GM12873 (cell line): ENCODE measurements around the gene ZNF267.

ENCODE experiments used
- TF ChIP-seq, protein P1 (sequence below): IDR thresholded peaks from 2 replicates; pipeline ENCODE4 v1.5.1; 2012; ENCODE audit warnings: low read depth, mild to moderate bottlenecking, moderate library complexity, low read length, control low read depth; ENCODE audit not compliant: insufficient read depth; ENCODE audit errors: missing control alignments

Gene ZNF267

DNA sequence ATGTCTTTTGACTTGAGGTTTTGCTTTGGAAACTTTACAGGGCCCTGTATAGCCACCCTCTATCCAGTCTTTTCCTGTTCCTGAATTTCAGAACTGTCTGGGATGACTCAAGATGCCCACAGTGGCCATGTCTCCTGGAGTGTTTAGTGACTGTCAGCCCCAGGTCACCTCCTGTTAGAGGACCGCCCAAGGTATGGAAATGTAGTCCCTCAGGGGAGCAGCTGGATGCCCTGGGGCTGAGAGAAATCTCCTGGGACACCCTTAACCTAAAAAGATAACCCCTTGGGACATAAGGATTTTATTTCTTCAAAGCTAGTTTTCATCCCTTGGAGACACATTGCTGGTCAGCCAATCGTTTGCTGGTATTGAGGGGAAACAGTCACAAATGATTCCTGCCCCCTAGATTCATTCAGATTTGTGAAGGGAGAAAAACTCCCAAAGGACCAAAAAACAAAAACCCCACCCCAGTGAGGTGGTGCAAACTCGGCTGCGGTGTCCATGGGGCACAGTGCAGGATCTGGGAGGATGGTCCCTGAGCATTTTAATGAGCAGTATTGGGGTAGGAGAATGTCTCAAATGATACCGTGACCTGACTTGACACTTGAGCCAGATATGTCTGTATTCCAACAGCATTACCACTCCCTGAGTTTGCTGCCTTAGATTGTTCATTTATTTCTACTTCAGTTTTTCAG lies 1.7 kb downstream of the ZNF267 start:
- TF ChIP-seq, protein P1, sequence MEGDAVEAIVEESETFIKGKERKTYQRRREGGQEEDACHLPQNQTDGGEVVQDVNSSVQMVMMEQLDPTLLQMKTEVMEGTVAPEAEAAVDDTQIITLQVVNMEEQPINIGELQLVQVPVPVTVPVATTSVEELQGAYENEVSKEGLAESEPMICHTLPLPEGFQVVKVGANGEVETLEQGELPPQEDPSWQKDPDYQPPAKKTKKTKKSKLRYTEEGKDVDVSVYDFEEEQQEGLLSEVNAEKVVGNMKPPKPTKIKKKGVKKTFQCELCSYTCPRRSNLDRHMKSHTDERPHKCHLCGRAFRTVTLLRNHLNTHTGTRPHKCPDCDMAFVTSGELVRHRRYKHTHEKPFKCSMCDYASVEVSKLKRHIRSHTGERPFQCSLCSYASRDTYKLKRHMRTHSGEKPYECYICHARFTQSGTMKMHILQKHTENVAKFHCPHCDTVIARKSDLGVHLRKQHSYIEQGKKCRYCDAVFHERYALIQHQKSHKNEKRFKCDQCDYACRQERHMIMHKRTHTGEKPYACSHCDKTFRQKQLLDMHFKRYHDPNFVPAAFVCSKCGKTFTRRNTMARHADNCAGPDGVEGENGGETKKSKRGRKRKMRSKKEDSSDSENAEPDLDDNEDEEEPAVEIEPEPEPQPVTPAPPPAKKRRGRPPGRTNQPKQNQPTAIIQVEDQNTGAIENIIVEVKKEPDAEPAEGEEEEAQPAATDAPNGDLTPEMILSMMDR: no peak

GRCh38 chr16:31875928-31876547 lies 2.4 kb downstream of the ZNF267 start:
- TF ChIP-seq, protein P1: no peak

GRCh38 chr16:31876951-31877828 lies 3.6 kb downstream of the ZNF267 start:
- TF ChIP-seq, protein P1: no peak

DNA sequence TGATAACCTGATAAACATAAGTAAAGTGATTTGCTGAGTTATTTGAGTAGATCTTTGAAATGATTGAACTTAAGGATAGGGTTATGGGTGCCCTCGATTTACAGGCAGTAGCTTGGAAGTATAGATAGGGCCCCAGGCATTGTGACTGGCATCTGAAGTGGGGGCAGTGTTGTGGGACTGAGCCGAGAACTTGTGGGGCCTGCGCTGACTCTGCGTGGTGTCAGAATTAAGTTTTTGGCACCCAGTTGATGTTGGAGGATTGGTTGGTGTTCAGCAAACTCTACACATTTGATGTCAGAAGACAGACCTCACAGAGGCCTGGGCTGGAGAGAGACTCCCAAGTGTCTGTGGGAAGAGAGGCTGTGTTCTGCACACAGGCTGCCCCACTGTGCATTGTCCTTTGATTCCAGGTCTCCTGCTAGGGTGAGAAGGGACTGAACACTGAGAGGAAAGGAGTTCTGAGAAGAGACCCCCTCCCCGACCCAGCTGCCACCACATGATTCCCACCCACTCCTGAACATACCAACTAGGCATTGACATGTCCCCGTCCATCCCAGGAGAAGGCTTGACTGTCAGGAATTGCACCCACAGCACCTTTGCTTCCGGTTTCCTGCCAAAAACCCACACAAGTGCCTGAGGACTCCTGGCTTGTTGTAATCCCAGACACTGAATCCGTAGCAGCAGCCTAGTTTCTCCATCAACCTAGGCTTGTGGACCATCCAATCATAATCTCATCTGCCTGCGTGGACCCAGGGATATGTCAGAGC lies 4.5 kb downstream of the ZNF267 start:
- TF ChIP-seq, protein P1: no peak

DNA sequence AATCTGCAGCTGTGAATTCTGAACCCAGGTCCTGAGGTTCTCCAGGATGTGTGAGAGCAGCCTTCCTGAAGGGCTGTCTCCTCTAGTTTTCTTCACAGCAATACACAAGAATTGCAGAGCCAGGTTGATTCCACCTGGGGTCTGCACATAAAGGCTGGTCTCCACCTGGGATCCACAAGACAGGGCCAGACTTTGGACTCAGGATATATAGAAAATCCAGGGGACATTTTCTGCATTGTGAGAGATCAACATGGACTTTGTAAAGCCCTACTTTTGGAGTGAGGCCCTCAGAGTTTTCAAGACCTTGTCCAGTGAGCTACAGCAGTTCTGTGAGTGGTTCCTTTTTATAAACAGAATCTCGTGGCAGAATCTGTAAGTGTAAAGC lies 6.3 kb downstream of the ZNF267 start:
- TF ChIP-seq, protein P1: no peak

DNA sequence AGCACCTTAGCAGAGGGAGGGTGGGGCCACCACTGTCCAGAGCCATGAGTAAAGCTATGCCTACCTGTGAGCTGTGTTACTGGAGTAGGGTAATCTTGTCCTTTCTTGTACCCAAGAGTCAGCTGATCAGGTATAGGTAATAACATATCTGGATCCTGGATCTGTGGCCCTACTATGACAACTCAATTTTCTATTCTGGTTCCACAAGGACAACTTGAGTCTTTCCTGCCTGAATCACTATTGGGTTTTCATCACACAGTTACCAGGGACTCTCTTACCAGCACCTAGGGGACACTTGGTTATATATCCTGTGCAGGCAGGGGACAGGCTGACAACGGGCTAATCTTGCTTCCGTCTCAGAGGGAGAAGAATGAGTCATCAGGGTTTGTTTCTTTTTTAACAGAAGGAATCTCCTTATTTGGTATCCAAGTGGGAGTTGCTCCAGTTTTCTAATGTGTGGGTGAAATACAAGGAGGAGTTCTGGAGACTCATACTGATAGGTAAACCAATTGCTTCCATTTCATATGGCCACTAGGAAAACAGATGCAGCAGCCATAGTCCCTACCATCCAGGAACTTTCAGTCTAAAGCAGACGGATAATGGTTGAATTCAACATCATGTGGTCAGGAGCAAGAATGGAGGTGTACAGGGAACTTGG lies 6.8 kb downstream of the ZNF267 start:
- TF ChIP-seq, protein P1: no peak
